Effector memory CD8-positive, alpha-beta T cell (primary cell): ENCODE measurements around the gene TMEM214.

ENCODE experiments used
- ATAC-seq: fragments of 150-1000 bp; cut with Tn5 transposase; replicated peaks from 2 replicates; pipeline ENCODE4 v1.10.0; 2021; ENCODE audit warnings: mild to moderate bottlenecking, moderate library complexity
- DNase-seq, 3 experiments: peaks; one replicate each; pipeline ENCODE4 v3.0.0; 2021
- H3K27ac Mint-ChIP-seq, 2 donors: one replicate each; pipeline ENCODE4 v1.8.0; 2022; ENCODE audit warnings: mild to moderate bottlenecking in 2 of 2, mixed read lengths in 2 of 2, moderate library complexity in 2 of 2
- H3K27me3 Mint-ChIP-seq, 2 donors: one replicate each; pipeline ENCODE4 v1.8.0; 2022; ENCODE audit warnings: mixed read lengths in 2 of 2
- H3K36me3 Mint-ChIP-seq: one replicate; pipeline ENCODE4 v1.8.0; 2022; ENCODE audit warnings: mild to moderate bottlenecking, moderate library complexity, mixed read lengths; ENCODE audit not compliant: insufficient read depth
- H3K4me1 Mint-ChIP-seq, 2 donors: one replicate each; pipeline ENCODE4 v1.8.0; 2022; ENCODE audit warnings: low read depth in 2 of 2, mixed read lengths in 2 of 2
- H3K4me3 Mint-ChIP-seq, 2 donors: one replicate each; pipeline ENCODE4 v1.8.0; 2022; ENCODE audit warnings: mild to moderate bottlenecking in 2 of 2, mixed read lengths in 2 of 2, moderate library complexity in 2 of 2
- H3K9me3 Mint-ChIP-seq, 2 donors: one replicate each; pipeline ENCODE4 v1.8.0; 2022; ENCODE audit warnings: mixed read lengths in 2 of 2

The TMEM214 gene

GRCh38 chr2:27053321-27053720 is 20.6 kb downstream of the TMEM214 start:
- Mint-ChIP-seq H3K4me1 (peaks cover 22 to 23% of the 10 kb centered on the region in 2 donors), H3K27ac (no peak overlapping the region), H3K27me3 (peaks cover 8 to 13% of the 10 kb centered on the region in 2 donors), H3K36me3 (peaks cover 38% of the 10 kb centered on the region), H3K4me3 (peak overlapping the region in 1 of 2 donors; percentile 98), H3K9me3 (peaks cover 0 to 2% of the 10 kb centered on the region in 2 donors)
- no peak for ATAC-seq
- DNase-seq = no peak

GRCh38 chr2:27053776-27054175 is 21.0 kb downstream of the TMEM214 start:
- Mint-ChIP-seq H3K27me3 (peaks cover 8 to 13% of the 10 kb centered on the region in 2 donors), H3K4me1 (peaks cover 22 to 23% of the 10 kb centered on the region in 2 donors), H3K4me3 (no peak overlapping the region), H3K36me3 (peaks cover 36% of the 10 kb centered on the region), H3K27ac (no peak overlapping the region), H3K9me3 (peaks cover 0 to 2% of the 10 kb centered on the region in 2 donors)
- DNase-seq (no peak), ATAC-seq (no peak)

GRCh38 chr2:27054721-27055120 is 22.0 kb downstream of the TMEM214 start:
- Mint-ChIP-seq H3K9me3 (peaks cover 0 to 2% of the 10 kb centered on the region in 2 donors), H3K36me3 (peaks cover 35% of the 10 kb centered on the region), H3K4me3 (no peak overlapping the region), H3K27me3 (peaks cover 8 to 13% of the 10 kb centered on the region in 2 donors), H3K4me1 (peaks cover 18% of the 10 kb centered on the region in 2 donors), H3K27ac (no peak overlapping the region)
- DNase-seq (no peak), ATAC-seq (no peak)

GRCh38 chr2:27057184-27057583 is 24.4 kb downstream of the TMEM214 start:
- Mint-ChIP-seq H3K4me3 (no peak overlapping the region), H3K27me3 (no peaks in the 10 kb centered on the region), H3K9me3 (no peaks in the 10 kb centered on the region), H3K27ac (no peak overlapping the region), H3K36me3 (peaks cover 22% of the 10 kb centered on the region), H3K4me1 (peaks cover 2 to 4% of the 10 kb centered on the region in 2 donors)
- no peak for DNase-seq
- no peak for ATAC-seq

GRCh38 chr2:27058210-27058609 is 25.4 kb downstream of the TMEM214 start:
- H3K4me1 Mint-ChIP-seq = peaks cover 0 to 8% of the 10 kb centered on the region in 2 donors
- H3K9me3 Mint-ChIP-seq = no peaks in the 10 kb centered on the region
- no peak overlapping the region for H3K4me3 Mint-ChIP-seq
- no peaks in the 10 kb centered on the region for H3K27me3 Mint-ChIP-seq
- no peak for ATAC-seq
- no peak overlapping the region for H3K27ac Mint-ChIP-seq
- no peak for DNase-seq
- H3K36me3 Mint-ChIP-seq = peaks cover 22% of the 10 kb centered on the region

GRCh38 chr2:27059141-27059820 is 26.5 kb downstream of the TMEM214 start:
- H3K36me3 Mint-ChIP-seq = peaks cover 26% of the 10 kb centered on the region
- H3K27me3 Mint-ChIP-seq = no peaks in the 10 kb centered on the region
- H3K9me3 Mint-ChIP-seq = no peaks in the 10 kb centered on the region
- peaks cover 0 to 9% of the 10 kb centered on the region in 2 donors for H3K4me1 Mint-ChIP-seq
- DNase-seq (no peak), ATAC-seq (no peak)
- no peak overlapping the region for H3K4me3 Mint-ChIP-seq
- H3K27ac Mint-ChIP-seq = peak overlapping the region in 1 of 2 donors; percentile 60

GRCh38 chr2:27060323-27060722 is 27.6 kb downstream of the TMEM214 start:
- Mint-ChIP-seq H3K27ac (peak overlapping the region in 1 of 2 donors; percentile 60), H3K9me3 (no peaks in the 10 kb centered on the region), H3K27me3 (no peaks in the 10 kb centered on the region), H3K4me3 (no peak overlapping the region), H3K4me1 (peaks cover 0 to 13% of the 10 kb centered on the region in 2 donors), H3K36me3 (peaks cover 33% of the 10 kb centered on the region)
- DNase-seq = no peak
- ATAC-seq = no peak

GRCh38 chr2:27065128-27065527 is 32.4 kb downstream of the TMEM214 start:
- Mint-ChIP-seq H3K9me3 (no peaks in the 10 kb centered on the region), H3K36me3 (peaks cover 51% of the 10 kb centered on the region), H3K27me3 (no peaks in the 10 kb centered on the region), H3K4me1 (peaks cover 19 to 51% of the 10 kb centered on the region in 2 donors), H3K4me3 (no peak overlapping the region), H3K27ac (no peak overlapping the region)
- no peak for DNase-seq
- ATAC-seq = no peak

- no peaks in the 10 kb centered on the region for H3K9me3 Mint-ChIP-seq
- no peaks in the 10 kb centered on the region for H3K27me3 Mint-ChIP-seq
- H3K27ac Mint-ChIP-seq = peak overlapping the region in 1 of 2 donors; percentile 23
- peaks cover 30 to 61% of the 10 kb centered on the region in 2 donors for H3K4me1 Mint-ChIP-seq
- ATAC-seq = no peak
- peaks cover 53% of the 10 kb centered on the region for H3K36me3 Mint-ChIP-seq
- no peak for DNase-seq
- no peak overlapping the region for H3K4me3 Mint-ChIP-seq
Observed at GRCh38 chr2:27067385-27067784, 34.6 kb downstream of the TMEM214 start.

GRCh38 chr2:27069436-27069835 is 36.7 kb downstream of the TMEM214 start:
- Mint-ChIP-seq H3K4me3 (peak overlapping the region; percentile 15 to 97), H3K27me3 (no peaks in the 10 kb centered on the region), H3K27ac (peak overlapping the region; percentile 67 to 96), H3K36me3 (peaks cover 48% of the 10 kb centered on the region), H3K9me3 (no peaks in the 10 kb centered on the region), H3K4me1 (peaks cover 32 to 57% of the 10 kb centered on the region in 2 donors)
- ATAC-seq = no peak
- no peak for DNase-seq

GRCh38 chr2:27069961-27070618 is 37.3 kb downstream of the TMEM214 start:
- H3K4me1 Mint-ChIP-seq = peaks cover 37 to 62% of the 10 kb centered on the region in 2 donors
- DNase-seq = no peak
- H3K36me3 Mint-ChIP-seq = peaks cover 42% of the 10 kb centered on the region
- ATAC-seq = no peak
- no peaks in the 10 kb centered on the region for H3K9me3 Mint-ChIP-seq
- peak overlapping the region; percentile 91 to 96 for H3K27ac Mint-ChIP-seq
- H3K27me3 Mint-ChIP-seq = no peaks in the 10 kb centered on the region
- H3K4me3 Mint-ChIP-seq = peak overlapping the region; percentile 97 to 99

- DNase-seq = peak in 1 of 3 experiments; percentile 21
- peak; percentile 9 for ATAC-seq
- H3K9me3 Mint-ChIP-seq = no peaks in the 10 kb centered on the region
- H3K27ac Mint-ChIP-seq = peak overlapping the region; percentile 91 to 96
- peaks cover 35% of the 10 kb centered on the region for H3K36me3 Mint-ChIP-seq
- H3K4me3 Mint-ChIP-seq = peak overlapping the region; percentile 97 to 99
- peaks cover 44 to 62% of the 10 kb centered on the region in 2 donors for H3K4me1 Mint-ChIP-seq
- H3K27me3 Mint-ChIP-seq = no peaks in the 10 kb centered on the region
Observed at GRCh38 chr2:27070653-27071276, 38.0 kb downstream of the TMEM214 start.

GRCh38 chr2:27071277-27071989 is 38.7 kb downstream of the TMEM214 start, which contains the start of gene OST4:
Gene OST4 (minus strand): TSS chr2:27071654.
- Mint-ChIP-seq H3K27me3 (no peaks in the 10 kb centered on the region), H3K4me1 (peaks cover 48 to 62% of the 10 kb centered on the region in 2 donors), H3K9me3 (no peaks in the 10 kb centered on the region), H3K36me3 (peaks cover 29% of the 10 kb centered on the region), H3K4me3 (peak within 1 kb of the TSS; percentile 97 to 99), H3K27ac (peak within 1 kb of the TSS; percentile 91 to 96)
- DNase-seq (peak; percentile 85 to 87 (median 85)), ATAC-seq (peak; percentile 90)
